ENCODE measurements around the gene FHOD3.
"Not testable (repeated sequence)": the region's sequence is repeated elsewhere in the genome, so short reads cannot be mapped to it uniquely, and the experiment has no call there.

FHOD3 gene

DNA sequence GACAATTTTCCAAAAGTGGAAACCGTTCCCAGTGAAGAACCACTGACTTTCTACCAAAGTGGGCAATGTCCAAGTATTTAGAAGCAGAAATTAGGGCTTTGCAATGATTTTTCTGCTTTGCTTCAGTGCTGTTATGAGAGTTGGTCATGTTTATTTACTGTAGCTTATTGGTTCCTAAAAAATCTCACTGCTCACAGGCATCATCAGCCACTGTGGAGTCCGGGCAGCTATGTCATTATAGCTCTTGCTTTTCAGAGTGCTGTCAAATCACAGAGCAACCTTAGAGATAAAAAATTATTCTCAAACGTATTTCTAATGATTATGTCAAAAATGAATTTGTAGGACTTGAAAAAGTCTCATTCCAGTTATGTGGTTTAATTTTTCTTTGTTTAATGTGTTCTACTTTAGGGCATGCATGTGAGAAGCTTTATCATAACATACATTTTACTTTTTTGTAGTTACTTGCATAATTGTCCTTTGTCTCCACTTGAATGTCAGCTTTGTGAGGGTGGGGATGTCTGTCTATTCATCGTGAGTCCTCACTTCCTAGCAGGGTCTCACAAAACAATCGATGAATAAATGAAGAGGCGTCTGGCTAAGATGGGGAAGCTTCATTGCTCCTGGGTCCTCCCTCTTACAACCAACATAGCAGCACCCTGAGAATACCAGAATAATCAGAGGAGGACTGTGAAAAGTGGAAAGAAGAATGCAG is 413.7 kb downstream of the FHOD3 start:
- no peak for DNase-seq (ENCODE audit: low spot score)

- DNase-seq (ENCODE audit: low spot score), result no peak
Observed at GRCh38 chr18:36711813-36712444, 414.4 kb downstream of the FHOD3 start.

- DNase-seq (ENCODE audit: low spot score), result no peak
Observed at GRCh38 chr18:36714476-36714875, 417.0 kb downstream of the FHOD3 start.

DNA sequence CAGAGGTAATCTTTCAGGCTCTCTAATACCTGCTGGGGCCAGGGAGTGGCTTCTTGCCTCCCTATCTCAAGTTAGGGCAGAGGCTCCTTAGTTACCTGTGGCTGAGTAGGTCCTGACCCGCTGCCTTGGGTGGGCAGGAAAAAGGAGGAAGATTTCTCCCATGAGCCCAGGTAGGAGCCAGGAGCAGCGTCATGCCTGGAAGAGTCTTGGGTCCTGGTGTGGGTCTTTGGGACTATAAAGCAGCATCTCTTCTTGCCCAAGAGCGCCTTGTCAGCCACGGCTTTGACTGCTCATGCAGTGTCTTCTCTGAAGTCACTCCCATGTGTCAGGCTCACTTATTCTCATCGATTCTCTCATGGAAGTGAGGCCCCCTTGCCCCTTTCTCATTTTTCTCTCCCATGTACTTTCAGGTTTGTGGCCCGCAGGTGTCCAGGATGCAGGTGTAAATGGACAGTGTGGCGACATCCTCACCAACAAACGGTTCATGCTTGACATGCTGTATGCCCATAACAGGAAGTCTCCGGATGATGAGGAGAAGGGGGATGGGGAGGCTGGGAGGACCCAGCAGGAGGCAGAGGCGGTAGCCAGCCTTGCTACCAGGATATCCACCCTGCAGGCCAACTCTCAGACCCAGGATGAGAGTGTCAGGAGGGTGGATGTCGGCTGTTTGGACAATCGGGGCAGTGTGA is 420.1 kb downstream of the FHOD3 start:
- no peak for DNase-seq (ENCODE audit: low spot score)

DNA sequence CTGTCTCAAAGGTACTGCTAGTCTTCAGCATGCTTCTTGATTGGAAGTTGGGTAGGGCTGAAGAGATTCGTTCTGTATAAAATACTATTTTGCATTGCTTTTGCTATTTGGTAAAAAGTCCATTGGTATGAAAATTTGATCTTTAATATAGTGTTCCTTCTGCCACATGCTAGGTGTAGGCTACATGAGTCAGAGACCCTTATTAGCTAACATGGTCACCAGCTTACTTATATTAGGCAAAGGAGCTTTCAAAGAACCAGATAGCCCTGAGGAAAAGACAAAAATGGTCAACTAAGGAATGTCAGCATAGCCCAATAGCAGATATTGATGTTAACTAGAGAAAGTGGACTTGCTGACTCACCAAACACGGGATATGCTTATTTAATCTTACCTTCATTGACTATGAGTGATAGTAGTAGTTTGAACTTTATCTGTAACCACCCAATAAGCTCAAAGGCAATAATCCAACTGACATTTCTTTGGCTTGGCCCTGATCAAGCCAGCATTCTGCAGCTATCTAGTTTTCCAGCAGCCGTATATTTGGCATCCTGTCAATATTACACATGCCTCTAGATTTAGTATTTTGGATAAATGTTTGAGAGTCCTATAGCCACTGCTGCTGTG is 421.3 kb downstream of the FHOD3 start:
- no peak for DNase-seq (ENCODE audit: low spot score)

DNA sequence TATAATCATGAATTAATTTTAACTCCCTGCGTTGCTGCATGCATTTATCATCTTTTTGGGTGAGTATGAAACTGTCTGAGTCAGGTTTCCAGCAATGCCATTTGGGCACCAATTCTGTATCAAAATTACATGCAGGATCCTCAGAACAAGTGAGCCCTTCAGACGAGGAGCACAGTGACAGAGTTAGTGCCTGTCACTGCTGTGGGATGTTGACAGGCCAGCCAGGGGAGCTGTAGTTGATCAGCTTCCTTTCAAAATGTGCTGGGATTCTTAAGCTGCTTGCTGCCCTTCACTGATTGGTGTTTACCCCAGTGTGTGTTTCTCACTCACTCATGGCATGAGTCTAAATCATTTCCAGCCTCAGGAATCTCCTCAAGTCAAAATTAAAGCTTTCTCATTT is 422.1 kb downstream of the FHOD3 start:
- DNase-seq (ENCODE audit: low spot score), result no peak

DNA sequence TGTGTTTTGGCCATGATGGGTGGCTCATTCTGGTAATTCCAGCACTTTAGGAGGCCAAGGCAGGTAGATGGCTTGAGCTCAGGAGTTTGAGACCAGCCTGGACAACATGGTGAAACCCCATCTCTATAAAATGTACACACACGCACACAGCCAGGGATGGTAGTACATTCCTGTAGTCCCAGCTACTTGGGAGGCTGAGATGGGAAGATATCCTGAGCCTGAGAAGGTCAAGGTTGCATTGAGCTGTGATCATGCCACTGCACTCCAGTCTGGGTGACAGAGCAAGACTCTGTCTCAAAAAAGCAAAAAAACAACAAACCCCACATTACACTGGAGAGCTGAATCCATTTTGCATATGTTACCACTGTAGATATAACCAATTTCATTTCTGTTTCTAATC is 423.8 kb downstream of the FHOD3 start:
- not testable (repeated sequence) for DNase-seq (ENCODE audit: low spot score)

- no peak for DNase-seq (ENCODE audit: low spot score)
Observed at GRCh38 chr18:36724169-36724568, 426.7 kb downstream of the FHOD3 start.

- DNase-seq (ENCODE audit: low spot score), result no peak
Observed at GRCh38 chr18:36724591-36725001, 427.1 kb downstream of the FHOD3 start.

GRCh38 chr18:36728345-36728744 is 430.8 kb downstream of the FHOD3 start:
- DNase-seq (ENCODE audit: low spot score), result no peak

DNA sequence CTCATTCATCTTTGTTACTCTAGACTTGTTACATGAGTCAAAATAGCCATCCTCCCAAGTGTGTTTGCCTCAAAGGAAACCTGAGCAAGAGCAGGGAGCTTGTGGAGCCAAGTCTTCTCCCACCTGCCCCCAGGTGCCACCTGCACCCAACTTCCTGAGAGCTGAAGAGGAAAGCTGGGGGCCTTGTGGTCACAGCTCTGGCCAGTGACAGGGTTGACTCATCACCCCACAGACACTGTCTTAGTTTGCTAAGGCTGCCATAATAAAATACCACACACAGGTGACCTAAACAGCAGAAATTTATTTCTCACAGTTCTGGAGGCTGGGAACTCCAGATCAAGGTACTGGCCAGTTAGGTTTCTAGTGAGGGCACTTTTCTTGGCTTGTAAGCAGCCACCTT is 431.7 kb downstream of the FHOD3 start:
- DNase-seq (ENCODE audit: low spot score), result no peak

DNA sequence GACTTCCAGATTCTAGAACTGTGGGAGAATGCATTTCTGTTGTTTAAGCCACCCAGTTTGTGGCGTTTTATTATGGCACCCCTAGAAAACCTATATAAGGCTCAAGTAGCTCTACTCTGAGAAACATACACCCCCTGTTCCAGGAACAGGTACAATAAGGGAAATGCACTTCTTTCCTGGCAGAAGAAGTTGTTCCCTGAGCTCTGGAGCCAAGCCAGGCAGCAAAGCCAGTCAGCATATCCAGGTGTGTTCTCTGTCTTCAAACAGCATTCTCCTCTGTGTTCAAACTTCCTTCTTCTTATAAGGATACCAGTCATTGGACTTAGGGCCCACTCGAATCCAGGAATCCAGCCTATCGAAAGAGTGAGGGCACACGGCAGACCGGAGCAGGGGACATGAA is 434.8 kb downstream of the FHOD3 start:
- no peak for DNase-seq (ENCODE audit: low spot score)

DNA sequence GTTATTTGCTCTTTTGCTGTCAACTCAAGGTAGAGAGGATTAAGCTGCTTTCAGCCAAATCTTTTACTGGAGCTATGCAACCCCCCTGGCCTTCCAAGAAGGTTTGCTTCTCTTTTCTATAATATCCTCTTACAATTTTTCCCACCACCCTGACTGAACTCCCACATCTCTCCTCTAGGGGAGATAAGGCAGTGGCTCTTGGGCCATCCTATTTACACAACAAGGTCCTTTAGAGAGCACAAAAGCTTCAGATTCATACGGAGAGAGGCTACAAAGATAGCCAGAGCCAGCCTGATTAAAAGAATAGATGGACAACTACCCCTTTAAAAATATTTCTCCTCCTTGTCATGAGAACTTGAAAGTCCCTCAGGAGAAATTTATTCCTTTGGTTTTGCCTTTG is 435.6 kb downstream of the FHOD3 start:
- DNase-seq (ENCODE audit: low spot score), result no peak

DNA sequence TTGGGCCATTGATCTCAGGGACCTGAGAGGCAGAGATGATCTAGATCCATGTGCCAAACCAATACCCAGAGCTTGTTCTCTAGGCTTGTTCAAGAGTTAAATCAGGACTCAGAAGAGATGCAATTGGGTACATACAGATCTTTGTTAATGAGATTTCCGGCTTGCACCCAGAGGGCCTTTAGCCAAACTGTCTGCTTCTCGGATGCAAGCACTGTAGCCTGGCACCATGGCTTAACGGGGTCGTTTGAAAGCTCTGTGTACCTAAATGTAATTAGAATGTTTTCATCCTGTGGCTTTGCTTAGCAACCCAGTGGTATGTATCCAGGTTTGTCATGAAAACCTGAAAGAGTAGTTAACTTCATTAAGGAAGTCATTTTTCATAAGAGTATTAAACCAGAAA is 437.1 kb downstream of the FHOD3 start:
- DNase-seq (ENCODE audit: low spot score), result no peak

GRCh38 chr18:36735130-36735529 is 437.6 kb downstream of the FHOD3 start:
- DNase-seq (ENCODE audit: low spot score), result no peak

- DNase-seq (ENCODE audit: low spot score), result no peak
Observed at GRCh38 chr18:36736094-36736493, 438.6 kb downstream of the FHOD3 start.

GRCh38 chr18:36737316-36737715 is 439.8 kb downstream of the FHOD3 start:
- no peak for DNase-seq (ENCODE audit: low spot score)

- DNase-seq (ENCODE audit: low spot score), result no peak
Observed at GRCh38 chr18:36744261-36744876, 446.9 kb downstream of the FHOD3 start.

- DNase-seq (ENCODE audit: low spot score), result no peak
Observed at GRCh38 chr18:36745219-36745975, 447.9 kb downstream of the FHOD3 start.

- no peak for DNase-seq (ENCODE audit: low spot score)
Observed at GRCh38 chr18:36752929-36753865, 455.7 kb downstream of the FHOD3 start.

DNA sequence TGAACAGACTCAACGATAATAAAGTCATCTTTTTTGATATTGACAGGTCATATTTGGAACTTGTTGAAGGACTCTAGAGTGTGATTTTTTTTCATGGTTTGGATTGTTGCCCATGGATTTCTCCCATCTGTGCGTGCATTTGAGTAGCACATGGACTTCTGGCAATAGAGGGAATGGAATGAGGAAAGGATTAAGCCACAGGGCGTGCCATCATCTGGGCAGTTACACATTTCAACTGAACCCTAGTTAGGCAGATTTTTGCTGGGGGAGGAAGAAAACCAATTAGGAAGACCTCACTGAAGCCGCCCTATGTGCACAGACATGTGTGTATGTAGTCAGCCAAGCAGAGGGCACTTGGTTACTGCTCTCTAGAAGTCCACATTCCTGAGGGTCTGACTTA is 458.7 kb downstream of the FHOD3 start:
- no peak for DNase-seq (ENCODE audit: low spot score)
